GM12878 (cell line): ENCODE results near the gene KIRREL3. TPM values are rescaled to one million over a fixed set of nuclear protein-coding genes. Genes with fewer than 3 reads are reported as not detected.
A peak's percentile ranks its signal among the peaks of the same experiment; 100 is the strongest.

Source experiments
- ATAC-seq: fragments of 200-7000 bp; cut with Tn5 transposase; 3 replicates; pipeline ENCODE4 v1.9.1; 2020; ENCODE audit warnings: mild to moderate bottlenecking, moderate library complexity
- BruUV-seq: library from RNA; stranded (reverse); fragments of 400-500 nt; replicated peaks from 2 replicates; lab custom pipeline; 2021; lab: Mats Ljungman, UMichigan
- CTCF ChIA-PET: fragments of 300-600 bp; sonication (Branson Sonifier 250); formaldehyde crosslinking; extraction: SDS; loops from one replicate; lab custom pipeline; 2021; ENCODE audit warnings: inconsistent platforms; lab: Yijun Ruan, JAX
- POLR2A ChIA-PET: fragments of 350-600 bp; formaldehyde crosslinking; extraction: SDS; loops from one replicate; lab custom pipeline; 2021; ENCODE audit warnings: inconsistent platforms; lab: Charles Lee
- RAD21 ChIA-PET: fragments of 300-600 bp; sonication (Branson Sonifier 250); formaldehyde crosslinking; loops from one replicate; lab custom pipeline; 2023; ENCODE audit warnings: antibody characterized with exemption; ENCODE audit not compliant: unreplicated experiment; lab: Charles Lee
- SMC1A ChIA-PET: fragments of 300-600 bp; sonication (Branson Sonifier 250); formaldehyde crosslinking; loops from one replicate; lab custom pipeline; 2023; ENCODE audit not compliant: unreplicated experiment, uncharacterized antibody; lab: Charles Lee
- DNase-seq: peaks from one replicate; pipeline ENCODE4 v3.0.0-alpha.2; 2011; ENCODE audit warnings: low read depth, low spot score
- FAIRE-seq: peaks from 3 replicates; lab custom pipeline; 2011; peaks lifted over from hg19 to GRCh38; lab: Jason Lieb, UNC
- H2AFZ ChIP-seq: 2 replicates; pipeline ENCODE4 v1.6.0; 2011; ENCODE audit warnings: low read depth, low read length, control low read depth; ENCODE audit not compliant: control insufficient read depth
- H3K27ac ChIP-seq: 2 replicates; pipeline ENCODE4 v1.5.1; 2011; ENCODE audit warnings: control low read depth; ENCODE audit not compliant: control insufficient read depth, insufficient read depth
- H3K27me3 ChIP-seq, 2 experiments: replicated peaks in 1 of 2; 2 replicates each; pipeline versions ENCODE4 v1.6.0 to v1.6.1; 2011; ENCODE audit warnings: low read length in 1 of 2; ENCODE audit not compliant: control insufficient read depth in 2 of 2, insufficient read depth in 2 of 2
- H3K36me3 ChIP-seq, 2 experiments: 2 replicates each; pipeline ENCODE4 v1.5.1; 2011; ENCODE audit warnings: low read length in 1 of 2; ENCODE audit not compliant: control insufficient read depth in 2 of 2, insufficient read depth in 2 of 2
- H3K4me1 ChIP-seq: 2 replicates; pipeline ENCODE4 v1.6.1; 2011; ENCODE audit warnings: mild to moderate bottlenecking, low read length, moderate library complexity, mixed read lengths; ENCODE audit not compliant: control insufficient read depth, insufficient read depth
- H3K4me2 ChIP-seq: 2 replicates; pipeline ENCODE4 v1.6.0; 2011; ENCODE audit warnings: control low read depth; ENCODE audit not compliant: control insufficient read depth, insufficient read depth
- H3K4me3 ChIP-seq: fragments of 200-600 bp; sonication (generic); 2 replicates; pipeline ENCODE4 v1.5.1; 2016
- H3K79me2 ChIP-seq: 2 replicates; pipeline ENCODE4 v1.6.0; 2011; ENCODE audit warnings: low read length; ENCODE audit not compliant: control insufficient read depth, insufficient read depth
- H3K9ac ChIP-seq: 2 replicates; pipeline ENCODE4 v1.8.0; 2011; ENCODE audit warnings: low read length, control low read depth, mixed read lengths; ENCODE audit not compliant: control insufficient read depth, insufficient read depth
- H3K9me3 ChIP-seq: replicated peaks from 3 replicates; pipeline ENCODE4 v1.5.1; 2011; ENCODE audit warnings: mild to moderate bottlenecking, low read length; ENCODE audit not compliant: control insufficient read depth, insufficient read depth
- H4K20me1 ChIP-seq: 2 replicates; pipeline ENCODE4 v1.6.0; 2011; ENCODE audit not compliant: control insufficient read depth, insufficient read depth
- CHD2 ChIP-seq: IDR thresholded peaks from 2 replicates; pipeline ENCODE4 v1.6.1; 2011; ENCODE audit warnings: low read depth, low read length, improper control_type of control experiment, borderline replicate concordance
- CREM ChIP-seq: IDR thresholded peaks from 2 replicates; pipeline ENCODE4 v1.6.1; 2014; ENCODE audit warnings: antibody characterized with exemption, low read depth
- EP300 ChIP-seq, 2 experiments: fragments of 150-350 bp in 1 of 2; IDR thresholded peaks; 2 replicates each; pipeline ENCODE4 v1.6.1; 2011 to 2012; ENCODE audit warnings: low read depth in 2 of 2, low read length in 2 of 2, borderline replicate concordance in 1 of 2, improper control_type of control experiment in 1 of 2, inconsistent platforms in 1 of 2; ENCODE audit not compliant: control insufficient read depth in 1 of 2
- ETV6 ChIP-seq, 2 experiments: fragments of 450-650 bp in 1 of 2; IDR thresholded peaks in 1 of 2; conservative IDR thresholded peaks in 1 of 2; 2 replicates each; pipeline ENCODE4 v1.6.1; 2014; ENCODE audit warnings: antibody characterized with exemption in 1 of 2, borderline replicate concordance in 1 of 2, low read depth in 1 of 2, mild to moderate bottlenecking in 1 of 2, moderate library complexity in 1 of 2
- GATAD2B ChIP-seq: fragments of 450-650 bp; conservative IDR thresholded peaks from 2 replicates; pipeline ENCODE4 v1.6.1; 2017; ENCODE audit warnings: low read depth, mild to moderate bottlenecking, moderate library complexity
- HDAC2 ChIP-seq: fragments of 200-600 bp; sonication (generic); IDR thresholded peaks from 2 replicates; pipeline ENCODE4 v1.6.1; 2017
- HDAC6 ChIP-seq: fragments of 200-600 bp; sonication (generic); IDR thresholded peaks from one replicate; pipeline ENCODE4 v1.8.0; 2017; ENCODE audit warnings: antibody characterized with exemption; ENCODE audit not compliant: unreplicated experiment
- IKZF1 ChIP-seq: fragments of 450-650 bp; conservative IDR thresholded peaks from 2 replicates; pipeline ENCODE4 v1.6.1; 2017; ENCODE audit warnings: antibody characterized with exemption, mild to moderate bottlenecking
- IKZF2 ChIP-seq, 2 experiments: fragments of 450-650 bp; IDR thresholded peaks; 2 replicates each; pipeline ENCODE4 v1.6.1; 2017; ENCODE audit warnings: mild to moderate bottlenecking in 2 of 2, moderate library complexity in 2 of 2
- JUND ChIP-seq: IDR thresholded peaks from 2 replicates; pipeline ENCODE4 v1.6.1; 2012; ENCODE audit warnings: low read depth, mild to moderate bottlenecking, low read length, improper control_type of control experiment, moderate library complexity
- MEF2B ChIP-seq: fragments of 450-650 bp; IDR thresholded peaks from 2 replicates; pipeline ENCODE4 v1.6.1; 2018; ENCODE audit warnings: mild to moderate bottlenecking, moderate library complexity; ENCODE audit not compliant: partially characterized antibody, poor library complexity, severe bottlenecking
- SMARCA5 ChIP-seq: fragments of 450-650 bp; IDR thresholded peaks from 2 replicates; pipeline ENCODE4 v1.6.1; 2017; ENCODE audit warnings: mild to moderate bottlenecking
- STAT1 ChIP-seq: fragments of 450-650 bp; conservative IDR thresholded peaks from 2 replicates; pipeline ENCODE4 v1.6.1; 2014; ENCODE audit warnings: antibody characterized with exemption, mild to moderate bottlenecking
- TAF1 ChIP-seq: IDR thresholded peaks from 2 replicates; pipeline ENCODE4 v1.6.1; 2011; ENCODE audit warnings: mild to moderate bottlenecking, low read depth, low read length, borderline replicate concordance
- TARDBP ChIP-seq: IDR thresholded peaks from 2 replicates; pipeline ENCODE4 v1.6.1; 2016; ENCODE audit warnings: borderline replicate concordance
- WRNIP1 ChIP-seq: IDR thresholded peaks from 2 replicates; pipeline ENCODE4 v1.6.1; 2011; ENCODE audit warnings: low read depth, low read length, improper control_type of control experiment, borderline replicate concordance
- YBX1 ChIP-seq: fragments of 450-650 bp; IDR thresholded peaks from 2 replicates; pipeline ENCODE4 v1.6.1; 2016; ENCODE audit warnings: antibody characterized with exemption
- WGBS: methylation state at CpG from one replicate; pipeline ENCODE4 v1.1.6; 2016; ENCODE audit warnings: low lambda C conversion rate; ENCODE audit not compliant: insufficient replicate concordance, insufficient coverage; ENCODE audit errors: missing lambda C conversion rate; 5-methylcytosine and 5-hydroxymethylcytosine counted together
- in situ Hi-C: fragments of 300-500 bp; cut with MboI; formaldehyde crosslinking; loops from 9 replicates; pipeline ENCODE4 v1.14.3; 2018; ENCODE audit warnings: mixed read lengths
- intact Hi-C: fragments of 100-400 bp; cut with micrococcal nuclease; formaldehyde crosslinking; loops from one replicate; pipeline ENCODE4 v1.14.2; 2022; ENCODE audit not compliant: unreplicated experiment
- polyA plus RNA-seq, 11 experiments: library from polyadenylated mRNA; depleted of rRNA in 4 of 11; unstranded in 6 of 11; stranded (reverse) in 5 of 11; fragments of >200 nt; fragmentation: Nextera tagmentation in 4 of 11; fragmentation: Illumina TruSeq in 1 of 11; extraction: Ambion mirVana in 4 of 11; extraction: Trizol in 1 of 11; gene quantifications; 1 replicate in 1 of 11; 2 replicates in 10 of 11; pipeline versions ENCODE4 v1.2.1 to v1.2.3, GENCODE V29; 2011 to 2016; ENCODE audit warnings: inconsistent platforms in 2 of 11, missing spikeins in 2 of 11, low read depth in 1 of 11
- total RNA-seq, 4 experiments: library from RNA; depleted of rRNA in 3 of 4; stranded (reverse); fragments of >200 nt in 3 of 4; fragmentation: Illumina TruSeq in 1 of 4; extraction: Trizol in 1 of 4; gene quantifications; 2 replicates each; pipeline versions ENCODE4 v1.2.1 to v1.2.3, GENCODE V29; 2013 to 2021
- TF ChIP-seq, protein P1 (sequence below): fragments of 150-350 bp; IDR thresholded peaks from 2 replicates; pipeline ENCODE4 v1.6.1; 2014; ENCODE audit warnings: mild to moderate bottlenecking, low read depth, low read length
- TF ChIP-seq, protein P2 (sequence below): IDR thresholded peaks from 2 replicates; pipeline ENCODE4 v1.6.1; 2012; ENCODE audit warnings: low read depth, low read length, improper control_type of control experiment

Gene KIRREL3
- total and polyA plus RNA-seq, 10 of the 15 experiments (the other 5 are each of a cell fraction or from before 2014, with no cell fraction given), result under 0.01 TPM; not detected in 9

DNA sequence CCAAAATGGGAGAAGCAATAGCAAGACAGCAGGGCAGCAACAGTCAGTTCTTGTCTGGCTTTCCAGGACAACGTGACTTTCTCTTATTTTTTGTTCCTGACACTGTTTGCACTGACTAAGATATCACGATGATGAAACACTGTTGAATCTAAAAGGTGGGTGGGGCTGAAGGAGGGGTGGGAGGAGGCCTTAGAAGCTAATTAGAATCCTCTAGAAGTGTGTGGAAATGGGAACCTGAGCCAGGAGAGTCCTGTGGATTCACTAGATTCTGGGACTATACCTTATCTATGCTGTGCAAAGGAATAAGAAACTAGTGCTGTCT lies 344.8 kb downstream of the KIRREL3 start (continued):
- TF ChIP-seq EP300 (IDR thresholded peaks at IDR 0.05; ENCODE audit: borderline replicate concordance in 1 of 2, control insufficient read depth in 1 of 2, low read depth in 2 of 2, low read length in 2 of 2) (no peak), TARDBP (no peak)

DNA sequence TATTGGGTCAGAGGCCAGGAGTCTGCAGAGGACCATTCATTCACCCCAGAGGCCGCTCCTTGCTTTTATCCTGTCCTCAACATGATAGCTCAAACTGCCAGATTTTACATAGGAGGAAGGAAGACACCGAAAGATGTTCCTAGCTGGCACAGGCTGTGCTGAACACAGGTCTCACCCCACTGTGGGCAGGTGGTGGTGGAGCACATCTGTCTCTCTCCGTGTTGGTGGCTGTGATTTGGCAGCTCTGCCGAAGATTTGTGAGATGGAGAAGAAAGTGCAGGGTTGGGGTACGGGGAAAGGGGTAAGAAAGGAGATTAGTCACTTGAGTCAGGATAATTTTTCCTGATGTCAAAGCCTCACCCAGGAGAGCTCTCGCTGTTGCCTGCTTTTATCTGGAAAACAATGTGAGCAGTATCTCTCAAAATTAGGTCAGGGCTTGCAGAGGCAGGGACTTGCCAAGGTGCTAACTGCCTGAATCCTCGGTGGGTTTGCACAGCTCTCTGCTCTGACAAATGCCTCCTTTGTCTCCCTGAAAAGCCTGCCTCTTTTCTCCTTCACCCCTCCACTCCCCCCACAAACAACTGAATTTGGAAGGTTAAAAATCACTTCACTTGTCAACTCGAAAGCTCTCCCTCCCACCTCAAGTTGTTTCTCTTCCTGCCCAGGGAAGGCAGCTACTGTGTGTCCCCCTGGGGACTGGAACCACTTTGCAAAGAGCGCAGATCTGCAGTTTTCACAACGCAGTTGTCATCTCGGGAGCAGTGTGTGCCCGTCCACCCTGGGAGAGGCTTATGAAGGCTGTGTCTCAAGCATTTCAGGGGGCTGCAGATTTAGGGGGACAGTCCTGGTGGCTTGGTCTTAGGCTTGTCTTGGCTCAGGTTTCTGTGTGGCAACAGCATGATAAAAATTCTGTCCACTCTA lies 345.4 kb downstream of the KIRREL3 start:
- Histone ChIP-seq H3K36me3 (no peaks in the 10 kb centered on the region), H2AFZ (no peak overlapping the region), H4K20me1 (no peaks in the 10 kb centered on the region), H3K27me3 (peaks cover 3 to 7% of the 10 kb centered on the region in 2 experiments; a peak in 3 of 4 replicates), H3K27ac (no peak overlapping the region), H3K9ac (no peak overlapping the region), H3K79me2 (no peaks in the 10 kb centered on the region), H3K4me1 (no peaks in the 10 kb centered on the region), H3K9me3 (no peaks in the 10 kb centered on the region), H3K4me2 (no peak overlapping the region), H3K4me3 (no peak overlapping the region)
- in situ Hi-C loops (no loop called here), intact Hi-C loops (loop anchor here (2.0 kb wide), 1 partner anchor 46 kb away; no protein-coding TSS in a partner anchor)
- no peak for FAIRE-seq
- CTCF ChIA-PET, result interaction anchor here (0.9 to 1.1 kb wide), 2 partner anchors 51 to 59 kb away, joined by 3 read pairs; no protein-coding TSS in a partner anchor
- RAD21 ChIA-PET, result no interaction called here
- BruUV-seq, result no TSS peak
- peak; percentile 76 for ATAC-seq
- WGBS, result 2% methylated on average over 12 of the region's 12 CpGs
- TF ChIP-seq WRNIP1 (no peak), MEF2B (peak; percentile 79), YBX1 (no peak), TAF1 (no peak), GATAD2B (no peak), HDAC2 (no peak), ETV6 (conservative IDR thresholded peaks at IDR 0.05 in 1 of 2, IDR thresholded peaks at IDR 0.05 in 1 of 2; ENCODE audit: borderline replicate concordance in 1 of 2, low read depth in 1 of 2) (no peak), CREM (no peak), JUND (no peak), CHD2 (0 out of 2 replicates have a peak, but pooled peaks have one; percentile 4), IKZF1 (peak; percentile 42; the same call in 1 of the 2 replicates), IKZF2 (IDR thresholded peaks at IDR 0.05) (peak in 1 of 2 experiments; percentile 20; a peak in 1 of 4 replicates), SMARCA5 (no peak), STAT1 (no peak), HDAC6 (no peak)
- TF ChIP-seq, protein P1, sequence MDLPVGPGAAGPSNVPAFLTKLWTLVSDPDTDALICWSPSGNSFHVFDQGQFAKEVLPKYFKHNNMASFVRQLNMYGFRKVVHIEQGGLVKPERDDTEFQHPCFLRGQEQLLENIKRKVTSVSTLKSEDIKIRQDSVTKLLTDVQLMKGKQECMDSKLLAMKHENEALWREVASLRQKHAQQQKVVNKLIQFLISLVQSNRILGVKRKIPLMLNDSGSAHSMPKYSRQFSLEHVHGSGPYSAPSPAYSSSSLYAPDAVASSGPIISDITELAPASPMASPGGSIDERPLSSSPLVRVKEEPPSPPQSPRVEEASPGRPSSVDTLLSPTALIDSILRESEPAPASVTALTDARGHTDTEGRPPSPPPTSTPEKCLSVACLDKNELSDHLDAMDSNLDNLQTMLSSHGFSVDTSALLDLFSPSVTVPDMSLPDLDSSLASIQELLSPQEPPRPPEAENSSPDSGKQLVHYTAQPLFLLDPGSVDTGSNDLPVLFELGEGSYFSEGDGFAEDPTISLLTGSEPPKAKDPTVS, result no peak
- TF ChIP-seq, protein P2, sequence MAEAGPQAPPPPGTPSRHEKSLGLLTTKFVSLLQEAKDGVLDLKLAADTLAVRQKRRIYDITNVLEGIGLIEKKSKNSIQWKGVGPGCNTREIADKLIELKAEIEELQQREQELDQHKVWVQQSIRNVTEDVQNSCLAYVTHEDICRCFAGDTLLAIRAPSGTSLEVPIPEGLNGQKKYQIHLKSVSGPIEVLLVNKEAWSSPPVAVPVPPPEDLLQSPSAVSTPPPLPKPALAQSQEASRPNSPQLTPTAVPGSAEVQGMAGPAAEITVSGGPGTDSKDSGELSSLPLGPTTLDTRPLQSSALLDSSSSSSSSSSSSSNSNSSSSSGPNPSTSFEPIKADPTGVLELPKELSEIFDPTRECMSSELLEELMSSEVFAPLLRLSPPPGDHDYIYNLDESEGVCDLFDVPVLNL, result no peak
- POLR2A ChIA-PET, result no interaction called here
- DNase-seq, result no peak
- SMC1A ChIA-PET, result interaction anchor here (1.4 kb wide), 1 partner anchor 33 kb away, joined by 3 read pairs; no protein-coding TSS in a partner anchor
